ENCODE measurements around the gene MCUR1. TPM values are rescaled to one million over a fixed set of nuclear protein-coding genes. Genes with fewer than 3 reads are reported as not detected.

The MCUR1 gene
- total RNA-seq, 1 experiment from 2014 or later: 16.4 TPM

DNA sequence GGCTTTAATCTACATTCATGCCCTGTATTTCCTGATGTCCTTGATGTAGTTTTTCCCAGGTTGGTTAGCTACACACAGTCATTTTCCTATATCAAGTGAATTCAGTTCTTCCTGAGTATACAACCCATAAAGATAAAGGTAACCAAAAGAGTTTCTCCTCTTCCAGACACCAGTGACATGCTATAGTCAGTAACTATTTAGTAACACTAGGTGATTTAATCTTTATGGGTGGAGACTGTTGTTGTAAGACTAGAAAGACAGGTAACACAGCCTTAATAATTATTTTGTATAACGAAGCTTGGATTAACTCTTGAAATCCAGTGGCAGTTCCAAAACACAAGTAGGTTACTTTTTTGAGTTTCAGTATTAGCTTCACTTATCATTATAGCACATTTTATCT is 17.6 kb downstream of the MCUR1 start:
- Mint-ChIP-seq H3K4me3 (ENCODE audit: low read depth, unreplicated experiment) (no peak overlapping the region), H3K27ac (ENCODE audit: unreplicated experiment) (no peak overlapping the region), H3K4me1 (ENCODE audit: low read depth, unreplicated experiment) (no peaks in the 10 kb centered on the region), H3K9me3 (ENCODE audit: low read depth, unreplicated experiment) (no peaks in the 10 kb centered on the region), H3K27me3 (ENCODE audit: unreplicated experiment) (no peaks in the 10 kb centered on the region), H3K36me3 (ENCODE audit: insufficient read depth, unreplicated experiment) (peaks cover 14% of the 10 kb centered on the region)
- TF ChIP-seq, protein P1, sequence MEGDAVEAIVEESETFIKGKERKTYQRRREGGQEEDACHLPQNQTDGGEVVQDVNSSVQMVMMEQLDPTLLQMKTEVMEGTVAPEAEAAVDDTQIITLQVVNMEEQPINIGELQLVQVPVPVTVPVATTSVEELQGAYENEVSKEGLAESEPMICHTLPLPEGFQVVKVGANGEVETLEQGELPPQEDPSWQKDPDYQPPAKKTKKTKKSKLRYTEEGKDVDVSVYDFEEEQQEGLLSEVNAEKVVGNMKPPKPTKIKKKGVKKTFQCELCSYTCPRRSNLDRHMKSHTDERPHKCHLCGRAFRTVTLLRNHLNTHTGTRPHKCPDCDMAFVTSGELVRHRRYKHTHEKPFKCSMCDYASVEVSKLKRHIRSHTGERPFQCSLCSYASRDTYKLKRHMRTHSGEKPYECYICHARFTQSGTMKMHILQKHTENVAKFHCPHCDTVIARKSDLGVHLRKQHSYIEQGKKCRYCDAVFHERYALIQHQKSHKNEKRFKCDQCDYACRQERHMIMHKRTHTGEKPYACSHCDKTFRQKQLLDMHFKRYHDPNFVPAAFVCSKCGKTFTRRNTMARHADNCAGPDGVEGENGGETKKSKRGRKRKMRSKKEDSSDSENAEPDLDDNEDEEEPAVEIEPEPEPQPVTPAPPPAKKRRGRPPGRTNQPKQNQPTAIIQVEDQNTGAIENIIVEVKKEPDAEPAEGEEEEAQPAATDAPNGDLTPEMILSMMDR (IDR thresholded peaks at IDR 0.05; ENCODE audit: unreplicated experiment): no peak
- no TSS peak for BruUV-seq (replicated peaks)
- no peak for DNase-seq
- CTCF ChIA-PET: no interaction called here
- intact Hi-C loops (cut with micrococcal nuclease; ENCODE audit: unreplicated experiment): loop anchor here (10.0 kb wide), 1 partner anchor 108 kb away; no protein-coding TSS in a partner anchor

DNA sequence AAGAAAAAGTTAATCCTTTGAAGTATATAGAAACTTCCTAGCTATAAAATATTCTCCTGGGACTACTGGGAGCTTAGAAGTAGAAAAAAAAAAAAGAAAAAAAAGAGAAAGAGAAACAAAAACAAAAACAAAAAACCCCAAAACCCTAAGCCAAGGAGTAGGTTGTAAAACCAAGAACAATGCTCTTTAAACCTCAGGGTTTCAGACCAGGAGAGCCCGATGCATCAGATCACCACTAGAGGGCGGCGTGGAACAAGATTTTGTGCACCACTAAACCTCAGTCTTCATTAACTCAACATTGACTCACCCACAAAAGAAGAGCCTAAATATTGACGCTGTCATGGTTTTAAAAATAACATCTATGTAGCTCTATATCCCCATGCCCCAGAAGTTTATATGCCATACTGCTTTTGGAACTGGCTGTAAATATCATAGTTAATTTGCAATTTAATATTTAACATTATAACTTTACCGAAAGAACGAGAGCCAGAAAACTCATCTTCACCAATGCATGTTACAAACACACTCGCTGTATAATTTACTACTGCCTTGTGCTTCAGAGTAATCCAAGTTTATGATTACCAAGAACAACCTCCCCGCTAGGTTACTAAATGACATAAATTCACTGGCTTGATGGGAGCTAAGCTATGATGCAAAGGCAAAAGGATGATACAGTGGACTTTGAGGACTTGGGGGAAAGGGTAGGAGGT is 19.2 kb downstream of the MCUR1 start:
- peaks cover 14% of the 10 kb centered on the region for H3K36me3 Mint-ChIP-seq (ENCODE audit: insufficient read depth, unreplicated experiment)
- intact Hi-C loops (cut with micrococcal nuclease; ENCODE audit: unreplicated experiment): loop anchor here (1.0 to 10.0 kb wide), 2 partner anchors 110 to 273 kb away; no protein-coding TSS in a partner anchor
- BruUV-seq (replicated peaks): no TSS peak
- DNase-seq: peak; percentile 72
- CTCF ChIA-PET: no interaction called here
- H3K27ac Mint-ChIP-seq (ENCODE audit: unreplicated experiment): no peak overlapping the region
- TF ChIP-seq, protein P1 (IDR thresholded peaks at IDR 0.05; ENCODE audit: unreplicated experiment): peak; percentile 69
- no peak overlapping the region for H3K4me3 Mint-ChIP-seq (ENCODE audit: low read depth, unreplicated experiment)
- H3K9me3 Mint-ChIP-seq (ENCODE audit: low read depth, unreplicated experiment): no peaks in the 10 kb centered on the region
- no peaks in the 10 kb centered on the region for H3K27me3 Mint-ChIP-seq (ENCODE audit: unreplicated experiment)
- H3K4me1 Mint-ChIP-seq (ENCODE audit: low read depth, unreplicated experiment): no peaks in the 10 kb centered on the region

GRCh38 chr6:13794184-13794583 is 20.2 kb downstream of the MCUR1 start:
- H3K27ac Mint-ChIP-seq (ENCODE audit: unreplicated experiment): no peak overlapping the region
- intact Hi-C loops (cut with micrococcal nuclease; ENCODE audit: unreplicated experiment): loop anchor here (10.0 kb wide), 1 partner anchor 111 kb away; no protein-coding TSS in a partner anchor

GRCh38 chr6:13789746-13790145 is 24.6 kb downstream of the MCUR1 start:
- Mint-ChIP-seq H3K27ac (ENCODE audit: unreplicated experiment) (no peak overlapping the region), H3K4me1 (ENCODE audit: low read depth, unreplicated experiment) (no peaks in the 10 kb centered on the region), H3K9me3 (ENCODE audit: low read depth, unreplicated experiment) (no peaks in the 10 kb centered on the region), H3K27me3 (ENCODE audit: unreplicated experiment) (no peaks in the 10 kb centered on the region), H3K36me3 (ENCODE audit: insufficient read depth, unreplicated experiment) (peaks cover 2% of the 10 kb centered on the region), H3K4me3 (ENCODE audit: low read depth, unreplicated experiment) (no peak overlapping the region)
- TF ChIP-seq, protein P1 (IDR thresholded peaks at IDR 0.05; ENCODE audit: unreplicated experiment): no peak
- BruUV-seq (replicated peaks): no TSS peak
- CTCF ChIA-PET: no interaction called here
- no peak for DNase-seq
- intact Hi-C loops (cut with micrococcal nuclease; ENCODE audit: unreplicated experiment): loop anchor here (10.0 kb wide), 1 partner anchor 115 kb away; no protein-coding TSS in a partner anchor

More at GRCh38 chr6:13794184-13794583, 20.2 kb downstream of the MCUR1 start:
- CTCF ChIA-PET: interaction anchor here (0.7 kb wide), 1 partner anchor 193 kb away, joined by 5 read pairs; no protein-coding TSS in a partner anchor
- H3K9me3 Mint-ChIP-seq (ENCODE audit: low read depth, unreplicated experiment): no peaks in the 10 kb centered on the region
- TF ChIP-seq, protein P1 (IDR thresholded peaks at IDR 0.05; ENCODE audit: unreplicated experiment): no peak
- H3K4me3 Mint-ChIP-seq (ENCODE audit: low read depth, unreplicated experiment): no peak overlapping the region
- no peaks in the 10 kb centered on the region for H3K4me1 Mint-ChIP-seq (ENCODE audit: low read depth, unreplicated experiment)
- peaks cover 14% of the 10 kb centered on the region for H3K36me3 Mint-ChIP-seq (ENCODE audit: insufficient read depth, unreplicated experiment)
- H3K27me3 Mint-ChIP-seq (ENCODE audit: unreplicated experiment): no peaks in the 10 kb centered on the region
- no TSS peak for BruUV-seq (replicated peaks)
- no peak for DNase-seq

Measured in Calu3 (cell line).